Endodermal cell (in vitro differentiated cells): ENCODE results near the gene MYO6. TPM values are rescaled to one million over a fixed set of nuclear protein-coding genes. Genes with fewer than 3 reads are reported as not detected.

Experiments
- DNase-seq: peaks from one replicate; pipeline ENCODE4 v3.0.0-alpha.2; 2017
- H3K27ac ChIP-seq: 2 replicates; pipeline ENCODE4 v1.5.1; 2013; ENCODE audit warnings: mild to moderate bottlenecking, low read depth, low read length, moderate library complexity
- H3K27me3 ChIP-seq: 2 replicates; pipeline ENCODE4 v1.6.1; 2013; ENCODE audit warnings: mild to moderate bottlenecking, low read length, moderate library complexity; ENCODE audit not compliant: insufficient read depth, control insufficient read depth, poor library complexity, severe bottlenecking
- H3K36me3 ChIP-seq: 2 replicates; pipeline ENCODE4 v1.7.0; 2013; ENCODE audit warnings: mild to moderate bottlenecking, low read length, moderate library complexity; ENCODE audit not compliant: control insufficient read depth, insufficient read depth
- H3K4me1 ChIP-seq: one replicate; pipeline ENCODE4 v1.7.0; 2013; ENCODE audit warnings: low read length; ENCODE audit not compliant: control insufficient read depth, insufficient read depth
- H3K4me3 ChIP-seq: 2 replicates; pipeline ENCODE4 v1.5.1; 2013; ENCODE audit warnings: mild to moderate bottlenecking, low read length, moderate library complexity
- H3K9ac ChIP-seq: 2 replicates; pipeline ENCODE4 v1.6.1; 2013; ENCODE audit warnings: mild to moderate bottlenecking, low read length, moderate library complexity; ENCODE audit not compliant: poor library complexity, severe bottlenecking; ENCODE audit errors: extremely low read depth
- H3K9me3 ChIP-seq: 2 replicates; pipeline ENCODE4 v1.6.1; 2013; ENCODE audit warnings: mild to moderate bottlenecking, low read length, moderate library complexity; ENCODE audit not compliant: control insufficient read depth
- H3K27ac Mint-ChIP-seq: 2 replicates; pipeline ENCODE4 v1.8.0; 2020; ENCODE audit warnings: mixed read lengths
- H3K27me3 Mint-ChIP-seq: 2 replicates; pipeline ENCODE4 v1.8.0; 2021; ENCODE audit warnings: mild to moderate bottlenecking, mixed read lengths; ENCODE audit not compliant: insufficient read depth
- H3K36me3 Mint-ChIP-seq: 2 replicates; pipeline ENCODE4 v1.8.0; 2020; ENCODE audit warnings: low read depth, mixed read lengths
- H3K4me1 Mint-ChIP-seq: 2 replicates; pipeline ENCODE4 v1.8.0; 2020; ENCODE audit warnings: mixed read lengths
- H3K4me3 Mint-ChIP-seq: 2 replicates; pipeline ENCODE4 v1.8.0; 2020; ENCODE audit warnings: mild to moderate bottlenecking, moderate library complexity, mixed read lengths
- H3K9me3 Mint-ChIP-seq: 2 replicates; pipeline ENCODE4 v1.8.0; 2020; ENCODE audit warnings: mild to moderate bottlenecking, mixed read lengths
- CTCF ChIP-seq: fragments of 200-600 bp; sonication (generic); conservative IDR thresholded peaks from 2 replicates; pipeline ENCODE4 v1.5.0; 2021; ENCODE audit warnings: antibody characterized with exemption, mild to moderate bottlenecking
- WGBS, 2 experiments: methylation state at CpG; one replicate each; pipeline versions ENCODE4 v1.1.5 to v1.1.7; 2013; ENCODE audit warnings: missing lambda C conversion rate in 2 of 2, mixed read lengths in 1 of 2; ENCODE audit not compliant: insufficient coverage in 1 of 2, insufficient read length in 1 of 2; 5-methylcytosine and 5-hydroxymethylcytosine counted together
- total RNA-seq, 2 donors: library from RNA; stranded (reverse); fragmentation: NEBNext Ultra II Directional in 1 of 2; extraction: Animal tissue kit (Norgen Biotek cat#: 25700) in 1 of 2; gene quantifications; 2 replicates in 1 of 2; 3 replicates in 1 of 2; pipeline ENCODE4 v1.2.1, GENCODE V29; 2021

The MYO6 gene
- total RNA-seq, 2 donors from 2014 or later, result 58.7 to 89.9 TPM

- no peak overlapping the region for H3K27ac Mint-ChIP-seq
- Histone ChIP-seq H3K4me1 (no peaks in the 10 kb centered on the region), H3K27ac (no peak overlapping the region)
Observed at GRCh38 chr6:75876152-75876551, 127.1 kb downstream of the MYO6 start.

GRCh38 chr6:75880305-75880704 is 131.3 kb downstream of the MYO6 start:
- no peaks in the 10 kb centered on the region for H3K27me3 Mint-ChIP-seq
- no peak for TF ChIP-seq CTCF
- 88% methylated on average over 1 of the region's 1 CpG; no CpG with 5 or more reads in 1 of the 2 experiments for WGBS, 2 experiments
- H3K4me3 Mint-ChIP-seq, result no peak overlapping the region
- H3K9me3 ChIP-seq, result no peaks in the 10 kb centered on the region
- H3K27ac Mint-ChIP-seq, result no peak overlapping the region
- peaks cover 54% of the 10 kb centered on the region for H3K36me3 ChIP-seq
- H3K36me3 Mint-ChIP-seq, result peaks cover 38% of the 10 kb centered on the region
- no peaks in the 10 kb centered on the region for H3K4me1 Mint-ChIP-seq
- no peaks in the 10 kb centered on the region for H3K4me1 ChIP-seq
- no peak overlapping the region for H3K4me3 ChIP-seq
- H3K9ac ChIP-seq, result no peak overlapping the region
- no peak for DNase-seq
- no peaks in the 10 kb centered on the region for H3K9me3 Mint-ChIP-seq
- H3K27me3 ChIP-seq, result no peaks in the 10 kb centered on the region
- no peak overlapping the region for H3K27ac ChIP-seq

More at GRCh38 chr6:75876152-75876551, 127.1 kb downstream of the MYO6 start:
- Mint-ChIP-seq H3K9me3 (no peaks in the 10 kb centered on the region), H3K27me3 (no peaks in the 10 kb centered on the region), H3K36me3 (peaks cover 43% of the 10 kb centered on the region), H3K4me1 (peaks cover 6% of the 10 kb centered on the region), H3K4me3 (no peak overlapping the region)
- no peak for DNase-seq
- Histone ChIP-seq H3K27me3 (no peaks in the 10 kb centered on the region), H3K36me3 (peaks cover 63% of the 10 kb centered on the region), H3K9me3 (no peaks in the 10 kb centered on the region), H3K4me3 (no peak overlapping the region), H3K9ac (no peak overlapping the region)
- no peak for TF ChIP-seq CTCF

- Mint-ChIP-seq H3K27ac (no peak overlapping the region), H3K4me1 (no peaks in the 10 kb centered on the region), H3K27me3 (no peaks in the 10 kb centered on the region), H3K4me3 (no peak overlapping the region), H3K9me3 (no peaks in the 10 kb centered on the region), H3K36me3 (peaks cover 44% of the 10 kb centered on the region)
- no peak overlapping the region for H3K27ac ChIP-seq
- no peak for TF ChIP-seq CTCF
- H3K4me1 ChIP-seq, result no peaks in the 10 kb centered on the region
- peaks cover 59% of the 10 kb centered on the region for H3K36me3 ChIP-seq
- no peak overlapping the region for H3K9ac ChIP-seq
- no peak for DNase-seq
- H3K4me3 ChIP-seq, result no peak overlapping the region
- H3K9me3 ChIP-seq, result no peaks in the 10 kb centered on the region
- WGBS, 2 experiments, result 82 to 100% methylated on average over 1 to 2 of the region's 2 CpGs
- H3K27me3 ChIP-seq, result no peaks in the 10 kb centered on the region
Observed at GRCh38 chr6:75882734-75883133, 133.7 kb downstream of the MYO6 start.
